CD4-positive, alpha-beta T cell treated with Interleukin-2 at 100 ng/mL for 4 hours (primary cell): ENCODE data around the gene KLRC4.
"Not testable (repeated sequence)": the region's sequence is repeated elsewhere in the genome, so short reads cannot be mapped to it uniquely, and the experiment has no call there.

ENCODE experiments used
- DNase-seq: peaks from one replicate; pipeline ENCODE4 v3.0.0-alpha.2; 2020; ENCODE audit warnings: low spot score

Gene KLRC4

GRCh38 chr12:10409392-10409791 lies at the start of gene KLRC4:
KLRC4 (minus strand) TSS chr12:10409757; CDS start chr12:10409575, 182 bp downstream.
- peak; percentile 48 for DNase-seq

DNA sequence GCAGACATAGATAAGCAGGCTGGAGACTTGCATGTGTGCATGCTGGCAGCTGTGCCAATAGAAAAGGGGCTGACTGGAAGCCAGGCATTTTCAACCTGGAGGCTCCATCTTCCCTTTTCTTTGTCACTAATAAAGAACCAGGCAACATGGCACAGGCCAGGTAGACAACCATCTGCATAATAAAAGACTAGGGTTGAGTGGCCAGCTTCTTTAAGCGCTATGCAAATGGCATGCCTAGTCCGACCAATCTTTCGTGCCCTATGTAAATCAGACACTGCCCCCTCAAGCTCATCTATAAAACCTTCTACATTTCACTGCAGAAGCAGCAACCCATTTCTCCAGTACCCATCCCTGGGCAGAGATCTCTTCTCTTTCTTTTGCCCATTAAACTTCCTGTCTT lies 48.2 kb upstream of the KLRC4 start:
- no peak for DNase-seq

DNA sequence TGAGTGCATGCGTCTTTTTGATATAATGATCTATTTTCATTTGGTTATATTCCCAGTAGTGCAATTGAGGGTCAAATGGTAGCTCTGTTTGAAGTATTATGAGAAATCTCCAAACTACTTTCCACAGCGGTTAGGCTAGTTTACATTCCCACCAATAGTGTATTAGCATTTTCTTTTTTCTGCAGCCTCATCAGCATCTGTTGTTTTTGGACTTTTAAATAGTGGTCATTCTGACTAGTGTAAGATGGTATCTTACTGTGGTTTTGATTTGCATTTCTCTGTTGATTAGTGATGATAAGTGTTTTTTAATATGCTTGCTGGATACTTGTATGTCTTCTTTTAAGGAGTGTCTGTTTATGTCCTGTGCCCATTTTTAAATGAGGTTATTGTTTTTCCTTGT lies 47.3 kb upstream of the KLRC4 start:
- no peak for DNase-seq

- no peak for DNase-seq
These were observed 46.2 kb upstream of the KLRC4 start for GRCh38 chr12:10455766-10456165.

DNA sequence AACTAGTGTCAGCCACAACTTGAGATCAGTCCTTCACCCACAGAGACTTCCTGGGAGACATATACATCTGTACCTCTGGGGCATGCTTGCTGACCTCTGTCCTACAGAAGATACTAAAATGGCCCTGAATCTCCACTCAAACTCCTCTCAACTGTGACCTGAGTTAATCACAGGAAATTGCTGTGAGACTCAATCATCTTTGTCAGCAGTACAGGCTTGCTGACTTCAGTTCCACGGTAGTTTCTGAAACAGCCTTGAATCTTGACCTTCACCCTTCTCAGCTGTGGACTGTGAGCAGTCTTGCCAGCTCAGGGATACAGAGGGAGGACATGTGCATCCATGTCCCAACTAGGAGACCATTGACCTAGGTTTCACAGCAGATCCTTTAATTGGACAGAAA lies 45.0 kb upstream of the KLRC4 start:
- no peak for DNase-seq

- peak; percentile 13 for DNase-seq
These were observed 43.6 kb upstream of the KLRC4 start, which contains the start of gene KLRC1 for GRCh38 chr12:10453156-10453555. KLRC1 (minus strand) TSS chr12:10453377; CDS start chr12:10451156, 2,221 bp downstream.

- DNase-seq = no peak
These were observed 38.7 kb upstream of the KLRC4 start for GRCh38 chr12:10448236-10448635.

DNA sequence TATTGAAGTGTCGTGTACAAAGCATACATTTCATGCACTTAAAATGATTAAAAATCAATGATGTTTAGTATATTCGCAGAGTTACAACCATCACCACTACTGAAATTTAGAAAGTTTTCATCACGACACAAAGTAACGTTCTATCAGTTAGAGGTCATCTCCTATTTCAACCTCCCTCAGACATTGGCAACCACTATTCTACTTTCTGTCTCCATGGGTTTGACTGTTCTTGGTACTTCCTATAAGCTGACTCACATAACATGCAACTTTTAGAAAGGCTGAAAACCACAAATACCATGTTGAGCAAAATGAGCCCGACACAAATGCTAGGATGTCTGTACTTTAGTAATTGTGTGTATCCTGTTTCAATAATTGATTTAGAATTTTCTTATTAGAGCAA lies 36.5 kb upstream of the KLRC4 start:
- DNase-seq = not testable (repeated sequence)

DNA sequence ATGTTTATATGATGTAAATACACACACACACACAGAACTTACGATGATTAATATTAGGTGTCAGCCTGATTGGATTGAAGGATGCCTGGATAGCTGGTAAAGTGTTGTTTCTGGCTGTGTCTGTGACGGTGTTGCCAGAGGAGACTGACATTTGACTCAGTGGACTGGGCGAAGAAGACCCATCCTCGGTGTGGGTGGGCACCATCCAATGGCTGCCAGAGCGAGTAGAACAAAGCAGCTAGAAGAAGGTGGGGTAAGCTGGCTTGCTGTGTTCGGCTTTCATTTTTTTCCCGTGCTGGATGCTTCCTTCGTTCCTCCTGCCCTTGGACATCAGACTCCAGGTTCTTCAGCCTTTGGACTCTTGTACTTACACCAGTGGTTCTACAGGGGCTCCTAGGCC lies 31.6 kb upstream of the KLRC4 start:
- not testable (repeated sequence) for DNase-seq

DNA sequence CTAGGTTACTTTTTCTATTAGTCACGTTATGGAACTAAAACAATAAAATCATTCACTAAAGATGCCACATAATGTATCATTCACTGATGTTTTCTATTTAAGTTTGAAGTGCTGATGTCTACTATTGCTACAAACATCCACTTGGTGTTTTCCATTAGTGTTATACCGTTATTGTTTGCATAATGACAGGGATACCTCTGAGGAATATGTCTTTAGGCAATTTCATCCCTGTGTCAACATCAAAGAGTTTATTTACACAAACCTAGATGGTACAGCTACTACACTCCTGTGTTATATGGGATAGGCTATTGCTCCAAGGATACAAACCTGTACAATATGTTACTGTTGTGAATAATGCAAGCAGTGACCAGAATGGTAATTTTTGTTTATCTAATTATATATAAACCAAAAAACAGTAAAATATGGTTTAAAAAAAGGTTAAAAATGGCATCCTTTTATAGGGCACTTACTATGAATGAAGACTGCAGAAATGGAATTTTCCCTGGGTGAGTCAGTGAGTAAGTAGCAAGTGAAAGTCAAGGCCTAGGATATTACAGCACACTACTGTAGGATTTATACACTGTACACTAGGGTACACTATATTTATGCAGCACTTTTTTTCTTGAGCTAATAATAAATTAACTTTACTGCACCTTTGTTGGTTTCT lies 30.2 kb upstream of the KLRC4 start:
- not testable (repeated sequence) for DNase-seq

DNA sequence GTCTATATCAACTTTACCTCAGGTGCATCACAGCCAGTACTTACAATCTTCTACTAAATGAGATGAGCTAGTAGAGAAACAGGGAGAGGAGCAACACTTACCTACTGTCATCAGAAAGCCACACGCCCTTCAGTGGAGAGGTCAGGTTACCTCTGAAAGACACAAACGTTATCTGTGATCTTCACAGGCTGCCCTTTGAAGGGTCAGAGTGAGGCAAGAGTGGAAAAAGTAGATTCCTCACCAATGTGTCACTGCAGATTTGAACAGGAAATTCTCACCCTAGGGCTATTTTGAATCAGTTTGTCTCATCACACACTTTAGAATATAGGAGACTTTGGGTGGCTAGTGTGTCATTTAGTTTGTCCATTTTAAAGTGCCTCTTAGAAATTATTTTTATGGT lies 28.0 kb upstream of the KLRC4 start:
- not testable (repeated sequence) for DNase-seq

GRCh38 chr12:10435816-10436215 lies 26.3 kb upstream of the KLRC4 start, which contains the start of gene KLRC2:
KLRC2 (minus strand) TSS chr12:10436010; CDS start chr12:10435986, 24 bp downstream.
- peak; percentile 26 for DNase-seq

GRCh38 chr12:10430623-10431022 lies 21.1 kb upstream of the KLRC4 start:
- not testable (repeated sequence) for DNase-seq

GRCh38 chr12:10425938-10426337 lies 16.4 kb upstream of the KLRC4 start:
- DNase-seq = not testable (repeated sequence)

GRCh38 chr12:10424260-10424899 lies 14.8 kb upstream of the KLRC4 start:
- DNase-seq = not testable (repeated sequence)

GRCh38 chr12:10422159-10422558 lies 12.6 kb upstream of the KLRC4 start:
- not testable (repeated sequence) for DNase-seq

DNA sequence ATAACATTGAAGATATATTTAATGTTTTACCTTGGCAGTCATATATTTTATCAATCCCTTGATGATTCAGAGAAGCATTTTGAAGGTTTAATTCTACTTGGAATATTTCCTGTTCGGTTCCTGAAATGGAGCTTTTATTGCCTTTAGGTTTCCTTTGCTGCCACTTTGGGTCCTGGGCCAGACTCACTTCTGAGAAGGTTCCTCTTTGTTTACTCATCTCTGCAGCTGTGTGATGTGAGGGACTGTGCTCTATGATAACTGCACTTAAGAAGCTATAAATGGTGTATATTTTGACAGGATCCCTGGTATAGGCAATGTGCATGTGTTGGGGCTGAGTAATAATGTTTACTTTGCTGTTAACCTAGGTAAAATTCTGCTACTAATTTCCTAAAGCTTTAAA lies 10.8 kb upstream of the KLRC4 start, which contains the start of gene KLRC3:
KLRC3 (minus strand) TSS at position 262 of the 400 bp plus-strand sequence; CDS start at position 217, 45 bp downstream.
- not testable (repeated sequence) for DNase-seq

- DNase-seq = no peak
These were observed 715 bp downstream of the KLRC4 start for GRCh38 chr12:10408842-10409241.

GRCh38 chr12:10406725-10407124 lies 2.8 kb downstream of the KLRC4 start:
- DNase-seq = no peak

GRCh38 chr12:10405294-10405693 lies 4.3 kb downstream of the KLRC4 start:
- no peak for DNase-seq

GRCh38 chr12:10404798-10405197 lies 4.8 kb downstream of the KLRC4 start:
- no peak for DNase-seq

DNA sequence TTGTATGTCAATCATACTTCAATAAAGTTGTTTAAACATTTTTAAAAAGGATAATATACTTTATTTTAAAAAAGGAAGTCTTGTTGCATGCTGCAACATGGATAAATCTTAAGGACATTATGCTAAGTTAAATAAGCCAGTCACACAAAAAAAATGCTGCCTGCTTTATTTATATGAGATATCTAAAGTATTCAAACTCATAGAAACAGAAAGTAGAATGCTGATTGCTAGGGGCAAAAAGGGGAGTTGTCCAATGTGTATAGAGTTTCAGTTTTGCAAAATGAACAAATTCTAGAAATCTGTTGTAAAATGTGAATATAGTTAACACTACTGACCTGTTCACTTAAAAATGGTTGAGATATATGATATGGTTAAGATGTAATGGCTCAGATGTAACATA lies 8.7 kb downstream of the KLRC4 start:
- DNase-seq = no peak

DNA sequence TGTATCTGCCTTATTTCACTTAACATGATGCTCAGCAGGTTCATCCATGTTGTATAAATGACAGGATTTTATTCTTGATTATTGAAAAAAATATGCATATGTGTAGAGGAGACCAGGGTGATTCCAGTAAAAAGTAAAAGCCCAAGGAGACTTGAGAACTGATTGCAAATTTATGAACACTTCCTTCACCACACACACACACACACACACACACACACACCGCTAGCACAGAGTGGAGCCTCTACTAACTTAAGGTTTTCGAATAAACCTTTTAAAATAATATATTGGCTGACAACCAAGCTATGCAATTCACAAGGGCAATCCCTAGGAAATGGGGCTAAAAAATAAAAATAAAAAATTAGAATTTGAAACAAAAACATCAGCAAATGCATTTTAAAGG lies 11.4 kb downstream of the KLRC4 start:
- no peak for DNase-seq
